HEK293 (cell line): ENCODE measurements around the gene OIP5.

ENCODE experiments used
- CTCF ChIA-PET: fragments of 350-600 bp; formaldehyde crosslinking; extraction: SDS; loops from one replicate; lab custom pipeline; 2021; ENCODE audit warnings: antibody characterized with exemption; lab: Yijun Ruan, JAX
- POLR2A ChIA-PET: fragments of 300-600 bp; formaldehyde crosslinking; extraction: SDS; loops from one replicate; lab custom pipeline; 2020; ENCODE audit warnings: antibody characterized with exemption, inconsistent platforms; lab: Yijun Ruan, JAX
- H3K27ac ChIP-seq: fragments of 200-500 bp; sonication (Bioruptor generic); 2 replicates; pipeline ENCODE4 v1.5.1; 2014; ENCODE audit warnings: low read depth, low read length, control low read depth, inconsistent platforms; ENCODE audit errors: extremely low read depth
- H3K36me3 ChIP-seq, 2 experiments: fragments of 200-500 bp in 1 of 2; sonication (Bioruptor generic) in 1 of 2; 1 replicate in 1 of 2; 2 replicates in 1 of 2; pipeline ENCODE4 v1.5.1; 2014 to 2017; ENCODE audit warnings: inconsistent platforms in 2 of 2, low read length in 2 of 2; ENCODE audit not compliant: control insufficient read depth in 2 of 2, insufficient read depth in 1 of 2
- H3K4me1 ChIP-seq: fragments of 200-500 bp; sonication (Bioruptor generic); 2 replicates; pipeline ENCODE4 v1.5.1; 2014; ENCODE audit warnings: mild to moderate bottlenecking, low read length, inconsistent platforms; ENCODE audit not compliant: control insufficient read depth, insufficient read depth
- H3K4me3 ChIP-seq: 2 replicates; pipeline ENCODE4 v1.5.1; 2011; ENCODE audit warnings: low read depth, mild to moderate bottlenecking, control low read depth, low read length, moderate library complexity
- H3K9me3 ChIP-seq: fragments of 200-500 bp; sonication (Bioruptor generic); 2 replicates; pipeline ENCODE4 v1.5.1; 2014; ENCODE audit warnings: low read depth, low read length, inconsistent platforms; ENCODE audit not compliant: control insufficient read depth, insufficient read depth
- PRDM1 ChIP-seq: fragments of 450-650 bp; formaldehyde crosslinking; IDR thresholded peaks from 2 replicates; pipeline ENCODE4; 2016; ENCODE audit warnings: missing biosample characterization, missing genetic modification characterization
- REPIN1 ChIP-seq: fragments of 450-650 bp; formaldehyde crosslinking; IDR thresholded peaks from 2 replicates; pipeline ENCODE4 v1.5.1; 2017; ENCODE audit warnings: missing biosample characterization, missing genetic modification characterization, low read depth
- ZBTB7A ChIP-seq: fragments of 450-650 bp; formaldehyde crosslinking; IDR thresholded peaks from 2 replicates; pipeline ENCODE4 v1.5.1; 2016; ENCODE audit warnings: low read depth, missing biosample characterization, missing genetic modification characterization
- ZNF121 ChIP-seq: fragments of 450-650 bp; formaldehyde crosslinking; IDR thresholded peaks from 2 replicates; pipeline ENCODE4 v1.5.1; 2016; ENCODE audit warnings: missing biosample characterization, missing genetic modification characterization
- ZNF138 ChIP-seq: fragments of 450-650 bp; formaldehyde crosslinking; IDR thresholded peaks from 2 replicates; pipeline ENCODE4 v1.5.1; 2016; ENCODE audit warnings: missing biosample characterization, missing genetic modification characterization, borderline replicate concordance
- ZNF2 ChIP-seq: fragments of 450-650 bp; formaldehyde crosslinking; IDR thresholded peaks from 2 replicates; pipeline ENCODE4 v1.5.1; 2016; ENCODE audit warnings: missing biosample characterization, missing genetic modification characterization
- ZNF214 ChIP-seq: fragments of 450-650 bp; formaldehyde crosslinking; IDR thresholded peaks from 2 replicates; pipeline ENCODE4 v1.5.1; 2017; ENCODE audit warnings: missing biosample characterization, mild to moderate bottlenecking, missing genetic modification characterization, borderline replicate concordance
- ZNF629 ChIP-seq: fragments of 450-650 bp; formaldehyde crosslinking; IDR thresholded peaks from 2 replicates; pipeline ENCODE4 v1.5.1; 2017; ENCODE audit warnings: missing biosample characterization, missing genetic modification characterization
- ZNF837 ChIP-seq: fragments of 450-650 bp; formaldehyde crosslinking; IDR thresholded peaks from 2 replicates; pipeline ENCODE4 v1.5.1; 2016; ENCODE audit warnings: missing biosample characterization, missing genetic modification characterization
- TF ChIP-seq, protein P1 (sequence below): fragments of 450-650 bp; formaldehyde crosslinking; IDR thresholded peaks from 2 replicates; pipeline ENCODE4 v1.5.1; 2016; ENCODE audit warnings: missing biosample characterization, missing genetic modification characterization, low read depth
- TF ChIP-seq, protein P2 (sequence below): fragments of 450-650 bp; formaldehyde crosslinking; IDR thresholded peaks from 2 replicates; pipeline ENCODE4 v1.5.1; 2016; ENCODE audit warnings: missing biosample characterization, missing genetic modification characterization
- TF ChIP-seq, protein P3 (sequence below): fragments of 450-650 bp; formaldehyde crosslinking; IDR thresholded peaks from 2 replicates; pipeline ENCODE4 v1.5.1; 2016; ENCODE audit warnings: missing biosample characterization, missing genetic modification characterization

Gene OIP5

DNA sequence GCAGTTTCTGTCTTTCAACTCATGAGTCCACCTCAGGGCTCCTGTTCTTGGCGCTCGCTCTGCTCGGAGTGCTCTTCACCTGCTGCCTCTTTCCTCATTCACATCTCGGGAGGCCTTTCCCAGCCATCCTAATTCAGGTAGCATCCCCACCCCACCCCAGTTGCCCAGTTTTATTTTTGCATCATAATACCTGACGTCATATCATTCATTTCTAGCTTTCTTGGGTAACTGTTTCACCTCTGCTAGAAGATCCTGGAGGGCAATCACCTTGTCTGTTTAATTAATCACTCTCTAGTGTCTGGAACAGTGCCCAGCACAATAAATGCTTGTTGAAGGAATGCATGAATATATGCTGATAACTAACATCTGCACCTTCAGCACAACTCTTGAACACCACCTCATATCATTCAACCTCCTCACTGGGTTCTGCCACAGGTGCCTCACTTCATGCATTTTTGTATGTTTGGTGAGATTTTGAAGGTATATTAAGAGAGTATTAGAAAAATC is 7.9 kb upstream of the OIP5 start:
- ChIA-PET POLR2A (no interaction called here), CTCF (no interaction called here)
- Histone ChIP-seq H3K36me3 (peaks cover 36 to 78% of the 10 kb centered on the region in 2 experiments), H3K4me3 (no peak overlapping the region), H3K27ac (no peak overlapping the region), H3K4me1 (no peaks in the 10 kb centered on the region), H3K9me3 (no peaks in the 10 kb centered on the region)
- peak; percentile 67 for TF ChIP-seq ZNF629 (tag by site-specific recombination)
- no peak for TF ChIP-seq ZNF837 (tag by site-specific recombination)
- TF ChIP-seq, protein P1, sequence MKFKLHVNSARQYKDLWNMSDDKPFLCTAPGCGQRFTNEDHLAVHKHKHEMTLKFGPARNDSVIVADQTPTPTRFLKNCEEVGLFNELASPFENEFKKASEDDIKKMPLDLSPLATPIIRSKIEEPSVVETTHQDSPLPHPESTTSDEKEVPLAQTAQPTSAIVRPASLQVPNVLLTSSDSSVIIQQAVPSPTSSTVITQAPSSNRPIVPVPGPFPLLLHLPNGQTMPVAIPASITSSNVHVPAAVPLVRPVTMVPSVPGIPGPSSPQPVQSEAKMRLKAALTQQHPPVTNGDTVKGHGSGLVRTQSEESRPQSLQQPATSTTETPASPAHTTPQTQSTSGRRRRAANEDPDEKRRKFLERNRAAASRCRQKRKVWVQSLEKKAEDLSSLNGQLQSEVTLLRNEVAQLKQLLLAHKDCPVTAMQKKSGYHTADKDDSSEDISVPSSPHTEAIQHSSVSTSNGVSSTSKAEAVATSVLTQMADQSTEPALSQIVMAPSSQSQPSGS: peak; percentile 68; the same call in 1 of the 2 replicates
- TF ChIP-seq, protein P2, sequence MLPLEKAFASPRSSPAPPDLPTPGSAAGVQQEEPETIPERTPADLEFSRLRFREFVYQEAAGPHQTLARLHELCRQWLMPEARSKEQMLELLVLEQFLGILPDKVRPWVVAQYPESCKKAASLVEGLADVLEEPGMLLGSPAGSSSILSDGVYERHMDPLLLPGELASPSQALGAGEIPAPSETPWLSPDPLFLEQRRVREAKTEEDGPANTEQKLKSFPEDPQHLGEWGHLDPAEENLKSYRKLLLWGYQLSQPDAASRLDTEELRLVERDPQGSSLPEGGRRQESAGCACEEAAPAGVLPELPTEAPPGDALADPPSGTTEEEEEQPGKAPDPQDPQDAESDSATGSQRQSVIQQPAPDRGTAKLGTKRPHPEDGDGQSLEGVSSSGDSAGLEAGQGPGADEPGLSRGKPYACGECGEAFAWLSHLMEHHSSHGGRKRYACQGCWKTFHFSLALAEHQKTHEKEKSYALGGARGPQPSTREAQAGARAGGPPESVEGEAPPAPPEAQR (tag by site-specific recombination): no peak

DNA sequence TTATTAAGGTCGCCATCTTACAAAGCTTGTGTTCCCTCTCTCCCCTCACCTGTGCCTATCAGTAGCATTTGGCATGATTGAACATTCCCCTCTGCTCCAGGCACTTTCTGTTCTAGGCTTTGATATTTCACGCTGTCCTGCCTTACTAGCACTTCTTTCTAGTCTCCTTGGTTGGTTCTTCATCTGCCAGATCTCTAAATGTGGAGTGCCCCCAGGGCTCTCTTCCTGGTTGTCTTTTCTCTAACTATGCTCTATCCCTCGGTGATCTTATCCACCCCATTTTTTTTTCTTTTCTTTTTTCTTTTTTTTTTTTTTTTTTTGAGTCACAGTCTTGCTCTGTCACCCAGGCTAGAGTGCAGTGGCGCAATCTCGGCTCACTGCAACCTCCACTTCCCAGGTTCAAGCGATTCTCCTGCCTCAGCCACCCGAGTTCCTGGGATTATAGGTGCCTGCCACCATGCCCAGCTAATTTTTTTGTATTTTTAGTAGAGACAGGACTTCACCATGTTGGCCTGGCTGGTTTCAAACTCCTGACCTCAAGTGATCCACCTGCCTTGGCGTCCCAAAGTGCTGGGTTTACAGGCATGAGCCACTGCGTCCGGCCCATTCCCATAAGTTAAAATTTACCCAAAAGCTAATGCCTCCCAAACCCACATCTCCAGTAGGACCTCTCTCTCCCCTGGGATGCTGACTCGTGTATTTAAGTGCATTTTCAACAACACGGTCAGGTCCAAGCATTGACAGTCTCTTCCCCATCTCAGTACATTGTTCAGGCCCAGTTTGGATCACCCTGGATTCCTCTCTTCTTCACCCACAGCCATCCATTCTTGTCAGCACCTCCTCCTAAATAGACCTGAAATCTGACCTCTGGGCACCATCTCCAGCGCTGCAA is 5.5 kb upstream of the OIP5 start:
- CTCF ChIA-PET: no interaction called here
- TF ChIP-seq PRDM1 (0 out of 2 replicates have a peak, but pooled peaks have one; percentile 13), ZNF138 (no peak)
- TF ChIP-seq, all 188 proteins: peak for 1
- Histone ChIP-seq H3K4me3 (no peak overlapping the region), H3K27ac (0 out of 2 replicates have a peak overlapping the region, but pooled peaks have one; percentile 22), H3K9me3 (no peaks in the 10 kb centered on the region), H3K4me1 (no peaks in the 10 kb centered on the region), H3K36me3 (peaks cover 15 to 54% of the 10 kb centered on the region in 2 experiments)
- POLR2A ChIA-PET: no interaction called here

DNA sequence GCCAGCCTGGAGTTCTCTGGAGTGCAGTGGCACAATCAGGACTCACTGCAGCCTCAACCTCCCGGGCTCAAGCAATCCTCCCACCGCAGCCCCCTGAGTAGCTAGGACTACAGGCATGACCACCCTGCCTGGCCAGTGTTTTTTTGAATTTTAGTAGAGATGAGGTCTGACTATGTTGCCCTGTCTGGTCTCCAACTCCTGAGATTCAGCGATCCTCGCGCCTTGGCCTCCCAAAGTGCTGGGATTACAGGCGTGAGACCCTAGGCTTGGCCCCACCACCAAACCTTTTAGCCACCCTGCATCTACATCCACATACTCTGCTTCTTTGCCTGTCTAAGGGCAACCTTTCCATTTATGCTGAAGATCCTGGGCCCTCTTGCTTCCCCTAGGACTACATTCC is 4.7 kb upstream of the OIP5 start:
- H3K4me3 ChIP-seq: no peak overlapping the region
- H3K4me1 ChIP-seq: no peaks in the 10 kb centered on the region
- H3K27ac ChIP-seq: no peak overlapping the region
- ChIA-PET CTCF (interaction anchor here (0.6 kb wide), 1 partner anchor 322 kb away, joined by 3 read pairs; no protein-coding TSS in a partner anchor), POLR2A (no interaction called here)
- TF ChIP-seq ZNF214 (no peak), REPIN1 (tag by site-specific recombination) (no peak), ZBTB7A (no peak), ZNF2 (tag by site-specific recombination) (no peak), ZNF121 (tag by site-specific recombination) (0 out of 2 replicates have a peak, but pooled peaks have one; percentile 39)
- TF ChIP-seq, protein P3, sequence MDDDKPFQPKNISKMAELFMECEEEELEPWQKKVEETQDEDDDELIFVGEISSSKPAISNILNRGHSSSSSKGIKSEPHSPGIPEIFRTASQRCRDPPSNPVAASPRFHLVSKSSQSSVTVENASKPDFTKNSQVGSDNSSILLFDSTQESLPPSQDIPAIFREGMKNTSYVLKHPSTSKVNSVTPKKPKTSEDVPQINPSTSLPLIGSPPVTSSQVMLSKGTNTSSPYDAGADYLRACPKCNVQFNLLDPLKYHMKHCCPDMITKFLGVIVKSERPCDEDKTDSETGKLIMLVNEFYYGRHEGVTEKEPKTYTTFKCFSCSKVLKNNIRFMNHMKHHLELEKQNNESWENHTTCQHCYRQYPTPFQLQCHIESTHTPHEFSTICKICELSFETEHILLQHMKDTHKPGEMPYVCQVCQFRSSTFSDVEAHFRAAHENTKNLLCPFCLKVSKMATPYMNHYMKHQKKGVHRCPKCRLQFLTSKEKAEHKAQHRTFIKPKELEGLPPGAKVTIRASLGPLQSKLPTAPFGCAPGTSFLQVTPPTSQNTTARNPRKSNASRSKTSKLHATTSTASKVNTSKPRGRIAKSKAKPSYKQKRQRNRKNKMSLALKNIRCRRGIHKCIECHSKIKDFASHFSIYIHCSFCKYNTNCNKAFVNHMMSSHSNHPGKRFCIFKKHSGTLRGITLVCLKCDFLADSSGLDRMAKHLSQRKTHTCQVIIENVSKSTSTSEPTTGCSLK: no peak
- H3K9me3 ChIP-seq: no peaks in the 10 kb centered on the region
- peaks cover 11 to 46% of the 10 kb centered on the region in 2 experiments; a peak in 2 of 3 replicates for H3K36me3 ChIP-seq
